Measurements from ENCODE around the gene CBX5. TPM values are rescaled to one million over a fixed set of nuclear protein-coding genes. Genes with fewer than 3 reads are reported as not detected.
A peak's percentile ranks its signal among the peaks of the same experiment; 100 is the strongest.
"Not testable (repeated sequence)": the region's sequence is repeated elsewhere in the genome, so short reads cannot be mapped to it uniquely, and the experiment has no call there.

CBX5 gene
- polyA plus RNA-seq, 1 of the 3 experiments (the other 2 are of a cell fraction) = 11.6 TPM

- TF ChIP-seq, protein P1, sequence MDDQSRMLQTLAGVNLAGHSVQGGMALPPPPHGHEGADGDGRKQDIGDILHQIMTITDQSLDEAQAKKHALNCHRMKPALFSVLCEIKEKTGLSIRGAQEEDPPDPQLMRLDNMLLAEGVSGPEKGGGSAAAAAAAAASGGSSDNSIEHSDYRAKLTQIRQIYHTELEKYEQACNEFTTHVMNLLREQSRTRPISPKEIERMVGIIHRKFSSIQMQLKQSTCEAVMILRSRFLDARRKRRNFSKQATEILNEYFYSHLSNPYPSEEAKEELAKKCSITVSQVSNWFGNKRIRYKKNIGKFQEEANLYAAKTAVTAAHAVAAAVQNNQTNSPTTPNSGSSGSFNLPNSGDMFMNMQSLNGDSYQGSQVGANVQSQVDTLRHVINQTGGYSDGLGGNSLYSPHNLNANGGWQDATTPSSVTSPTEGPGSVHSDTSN (IDR thresholded peaks at IDR 0.05) = no peak
- TF ChIP-seq FOSL2 (IDR thresholded peaks at IDR 0.05; ENCODE audit: borderline replicate concordance, low read depth) (no peak), RAD21 (IDR thresholded peaks at IDR 0.05; ENCODE audit: low read length) (peak; percentile 17; the same call in 1 of the 2 replicates), TAF1 (IDR thresholded peaks at IDR 0.05; ENCODE audit: borderline replicate concordance, low read depth, low read length) (no peak), TEAD4 (IDR thresholded peaks at IDR 0.05; ENCODE audit: borderline replicate concordance, insufficient read depth) (no peak), EP300 (IDR thresholded peaks at IDR 0.05; ENCODE audit: borderline replicate concordance in 1 of 2, low read depth in 1 of 2, low read length in 1 of 2) (no peak), NRF1 (IDR thresholded peaks at IDR 0.05; ENCODE audit: low read depth, low read length) (no peak), RFX5 (IDR thresholded peaks at IDR 0.05; ENCODE audit: low read length) (no peak), MXI1 (IDR thresholded peaks at IDR 0.05; ENCODE audit: low read depth, low read length) (no peak), SMC3 (IDR thresholded peaks at IDR 0.05; ENCODE audit: low read depth, low read length) (no peak), SIN3A (IDR thresholded peaks at IDR 0.05; ENCODE audit: borderline replicate concordance, low read depth, low read length) (no peak; the same call in 1 of the 2 replicates), IRF3 (IDR thresholded peaks at IDR 0.05; ENCODE audit: low read depth, low read length) (no peak), ELF1 (IDR thresholded peaks at IDR 0.05) (no peak), RXRA (IDR thresholded peaks at IDR 0.05; ENCODE audit: borderline replicate concordance, low read depth) (no peak), FOXJ3 (CRISPR knock-in tag; IDR thresholded peaks at IDR 0.05) (no peak), FOXM1 (IDR thresholded peaks at IDR 0.05; ENCODE audit: low read depth) (no peak), TCF12 (IDR thresholded peaks at IDR 0.05) (no peak)
- TF ChIP-seq, protein P2, sequence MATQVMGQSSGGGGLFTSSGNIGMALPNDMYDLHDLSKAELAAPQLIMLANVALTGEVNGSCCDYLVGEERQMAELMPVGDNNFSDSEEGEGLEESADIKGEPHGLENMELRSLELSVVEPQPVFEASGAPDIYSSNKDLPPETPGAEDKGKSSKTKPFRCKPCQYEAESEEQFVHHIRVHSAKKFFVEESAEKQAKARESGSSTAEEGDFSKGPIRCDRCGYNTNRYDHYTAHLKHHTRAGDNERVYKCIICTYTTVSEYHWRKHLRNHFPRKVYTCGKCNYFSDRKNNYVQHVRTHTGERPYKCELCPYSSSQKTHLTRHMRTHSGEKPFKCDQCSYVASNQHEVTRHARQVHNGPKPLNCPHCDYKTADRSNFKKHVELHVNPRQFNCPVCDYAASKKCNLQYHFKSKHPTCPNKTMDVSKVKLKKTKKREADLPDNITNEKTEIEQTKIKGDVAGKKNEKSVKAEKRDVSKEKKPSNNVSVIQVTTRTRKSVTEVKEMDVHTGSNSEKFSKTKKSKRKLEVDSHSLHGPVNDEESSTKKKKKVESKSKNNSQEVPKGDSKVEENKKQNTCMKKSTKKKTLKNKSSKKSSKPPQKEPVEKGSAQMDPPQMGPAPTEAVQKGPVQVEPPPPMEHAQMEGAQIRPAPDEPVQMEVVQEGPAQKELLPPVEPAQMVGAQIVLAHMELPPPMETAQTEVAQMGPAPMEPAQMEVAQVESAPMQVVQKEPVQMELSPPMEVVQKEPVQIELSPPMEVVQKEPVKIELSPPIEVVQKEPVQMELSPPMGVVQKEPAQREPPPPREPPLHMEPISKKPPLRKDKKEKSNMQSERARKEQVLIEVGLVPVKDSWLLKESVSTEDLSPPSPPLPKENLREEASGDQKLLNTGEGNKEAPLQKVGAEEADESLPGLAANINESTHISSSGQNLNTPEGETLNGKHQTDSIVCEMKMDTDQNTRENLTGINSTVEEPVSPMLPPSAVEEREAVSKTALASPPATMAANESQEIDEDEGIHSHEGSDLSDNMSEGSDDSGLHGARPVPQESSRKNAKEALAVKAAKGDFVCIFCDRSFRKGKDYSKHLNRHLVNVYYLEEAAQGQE (IDR thresholded peaks at IDR 0.05; ENCODE audit: low read depth, low read length) = no peak
- TF ChIP-seq, protein P3, sequence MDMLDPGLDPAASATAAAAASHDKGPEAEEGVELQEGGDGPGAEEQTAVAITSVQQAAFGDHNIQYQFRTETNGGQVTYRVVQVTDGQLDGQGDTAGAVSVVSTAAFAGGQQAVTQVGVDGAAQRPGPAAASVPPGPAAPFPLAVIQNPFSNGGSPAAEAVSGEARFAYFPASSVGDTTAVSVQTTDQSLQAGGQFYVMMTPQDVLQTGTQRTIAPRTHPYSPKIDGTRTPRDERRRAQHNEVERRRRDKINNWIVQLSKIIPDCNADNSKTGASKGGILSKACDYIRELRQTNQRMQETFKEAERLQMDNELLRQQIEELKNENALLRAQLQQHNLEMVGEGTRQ (IDR thresholded peaks at IDR 0.05; ENCODE audit: borderline replicate concordance, low read depth, low read length) = no peak
- TF ChIP-seq, protein P4, sequence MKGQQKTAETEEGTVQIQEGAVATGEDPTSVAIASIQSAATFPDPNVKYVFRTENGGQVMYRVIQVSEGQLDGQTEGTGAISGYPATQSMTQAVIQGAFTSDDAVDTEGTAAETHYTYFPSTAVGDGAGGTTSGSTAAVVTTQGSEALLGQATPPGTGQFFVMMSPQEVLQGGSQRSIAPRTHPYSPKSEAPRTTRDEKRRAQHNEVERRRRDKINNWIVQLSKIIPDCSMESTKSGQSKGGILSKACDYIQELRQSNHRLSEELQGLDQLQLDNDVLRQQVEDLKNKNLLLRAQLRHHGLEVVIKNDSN (IDR thresholded peaks at IDR 0.05; ENCODE audit: borderline replicate concordance, low read depth) = no peak
Measured at GRCh38 chr12:54285150-54286041, 5.5 kb upstream of the CBX5 start (continued).

- H3K27me3 ChIP-seq (ENCODE audit: insufficient read depth); H2AFZ ChIP-seq (ENCODE audit: low read depth); H3K9me2 ChIP-seq; DNase-seq; H3K9me3 ChIP-seq: not testable (repeated sequence)
- Histone ChIP-seq H3F3A (replicated peaks; ENCODE audit: insufficient read depth) (peaks cover 76% of the 10 kb centered on the region), H3K4me1 (ENCODE audit: control insufficient read depth in 1 of 2, insufficient read depth in 2 of 2, low read depth in 1 of 2, low read length in 1 of 2) (peaks cover 13 to 25% of the 10 kb centered on the region in 2 experiments; a peak in 3 of 4 replicates), H3K27ac (ENCODE audit: low read depth in 2 of 2, low read length in 1 of 2) (peak overlapping the region in 1 of 2 experiments; percentile 19; a peak in 2 of 4 replicates), H3K4me2 (peak overlapping the region; percentile 98), H3K4me3 (ENCODE audit: low read depth in 2 of 2, low read length in 1 of 2) (peak overlapping the region; percentile 80 to 88), H4K20me1 (ENCODE audit: insufficient read depth) (peaks cover 74% of the 10 kb centered on the region), H3K79me2 (ENCODE audit: insufficient read depth) (peaks cover 59% of the 10 kb centered on the region), H3K9ac (peak overlapping the region; percentile 98), H3K36me3 (replicated peaks in 1 of 2; ENCODE audit: control insufficient read depth in 1 of 2, insufficient read depth in 2 of 2, low read length in 1 of 2) (peaks cover 57 to 67% of the 10 kb centered on the region in 2 experiments)
- ChIA-PET POLR2A (interaction anchor here (1.1 to 1.8 kb wide), 8 partner anchors 9 to 75 kb away, joined by 3 to 6 read pairs (median 3); partner anchors contain the start of gene COPZ1), CTCF (interaction anchor here (0.7 to 5.1 kb wide), 13 partner anchors 11 to 84 kb away, joined by 3 to 33 read pairs (median 7); no protein-coding TSS in a partner anchor)
- WGBS (ENCODE audit: low lambda C conversion rate) = 17% methylated on average over 2 of the region's 2 CpGs
Measured at GRCh38 chr12:54284070-54284780, 4.3 kb upstream of the CBX5 start.

All from SK-N-SH (cell line).